ENCODE results near the gene OR8G5.

DNA sequence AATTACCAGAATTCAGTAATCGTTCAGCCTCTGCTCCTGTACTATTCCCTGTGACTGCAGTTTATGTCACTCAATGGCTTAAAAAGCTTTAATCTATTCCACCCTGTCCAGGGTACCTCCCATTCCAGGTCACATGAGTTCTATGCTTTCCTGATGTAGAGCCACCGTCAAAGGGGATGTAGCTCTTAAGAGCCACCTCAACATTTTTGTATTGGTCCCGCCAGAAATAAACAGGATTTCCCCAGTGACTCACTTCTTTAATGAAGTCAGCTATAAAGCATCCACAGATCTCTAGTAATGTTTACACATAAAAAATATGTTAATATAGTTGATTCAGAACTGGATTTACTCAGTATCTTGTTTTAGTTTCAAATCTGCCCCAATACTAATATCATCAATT is 58.9 kb downstream of the OR8G5 start:
- TF ChIP-seq, protein P1, sequence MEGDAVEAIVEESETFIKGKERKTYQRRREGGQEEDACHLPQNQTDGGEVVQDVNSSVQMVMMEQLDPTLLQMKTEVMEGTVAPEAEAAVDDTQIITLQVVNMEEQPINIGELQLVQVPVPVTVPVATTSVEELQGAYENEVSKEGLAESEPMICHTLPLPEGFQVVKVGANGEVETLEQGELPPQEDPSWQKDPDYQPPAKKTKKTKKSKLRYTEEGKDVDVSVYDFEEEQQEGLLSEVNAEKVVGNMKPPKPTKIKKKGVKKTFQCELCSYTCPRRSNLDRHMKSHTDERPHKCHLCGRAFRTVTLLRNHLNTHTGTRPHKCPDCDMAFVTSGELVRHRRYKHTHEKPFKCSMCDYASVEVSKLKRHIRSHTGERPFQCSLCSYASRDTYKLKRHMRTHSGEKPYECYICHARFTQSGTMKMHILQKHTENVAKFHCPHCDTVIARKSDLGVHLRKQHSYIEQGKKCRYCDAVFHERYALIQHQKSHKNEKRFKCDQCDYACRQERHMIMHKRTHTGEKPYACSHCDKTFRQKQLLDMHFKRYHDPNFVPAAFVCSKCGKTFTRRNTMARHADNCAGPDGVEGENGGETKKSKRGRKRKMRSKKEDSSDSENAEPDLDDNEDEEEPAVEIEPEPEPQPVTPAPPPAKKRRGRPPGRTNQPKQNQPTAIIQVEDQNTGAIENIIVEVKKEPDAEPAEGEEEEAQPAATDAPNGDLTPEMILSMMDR (IDR thresholded peaks at IDR 0.05): no peak
- TF ChIP-seq FOXJ3 (CRISPR knock-in tag; IDR thresholded peaks at IDR 0.05; ENCODE audit: borderline replicate concordance): no peak
- no peak for TF ChIP-seq SP1 (CRISPR knock-in tag; conservative IDR thresholded peaks at IDR 0.05)
- TF ChIP-seq, protein P2, sequence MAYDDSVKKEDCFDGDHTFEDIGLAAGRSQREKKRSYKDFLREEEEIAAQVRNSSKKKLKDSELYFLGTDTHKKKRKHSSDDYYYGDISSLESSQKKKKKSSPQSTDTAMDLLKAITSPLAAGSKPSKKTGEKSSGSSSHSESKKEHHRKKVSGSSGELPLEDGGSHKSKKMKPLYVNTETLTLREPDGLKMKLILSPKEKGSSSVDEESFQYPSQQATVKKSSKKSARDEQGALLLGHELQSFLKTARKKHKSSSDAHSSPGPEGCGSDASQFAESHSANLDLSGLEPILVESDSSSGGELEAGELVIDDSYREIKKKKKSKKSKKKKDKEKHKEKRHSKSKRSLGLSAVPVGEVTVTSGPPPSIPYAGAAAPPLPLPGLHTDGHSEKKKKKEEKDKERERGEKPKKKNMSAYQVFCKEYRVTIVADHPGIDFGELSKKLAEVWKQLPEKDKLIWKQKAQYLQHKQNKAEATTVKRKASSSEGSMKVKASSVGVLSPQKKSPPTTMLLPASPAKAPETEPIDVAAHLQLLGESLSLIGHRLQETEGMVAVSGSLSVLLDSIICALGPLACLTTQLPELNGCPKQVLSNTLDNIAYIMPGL (CRISPR knock-in tag; IDR thresholded peaks at IDR 0.05): no peak
- no peak for TF ChIP-seq ZBTB21 (CRISPR knock-in tag; IDR thresholded peaks at IDR 0.05; ENCODE audit: borderline replicate concordance)
- TF ChIP-seq, protein P3, sequence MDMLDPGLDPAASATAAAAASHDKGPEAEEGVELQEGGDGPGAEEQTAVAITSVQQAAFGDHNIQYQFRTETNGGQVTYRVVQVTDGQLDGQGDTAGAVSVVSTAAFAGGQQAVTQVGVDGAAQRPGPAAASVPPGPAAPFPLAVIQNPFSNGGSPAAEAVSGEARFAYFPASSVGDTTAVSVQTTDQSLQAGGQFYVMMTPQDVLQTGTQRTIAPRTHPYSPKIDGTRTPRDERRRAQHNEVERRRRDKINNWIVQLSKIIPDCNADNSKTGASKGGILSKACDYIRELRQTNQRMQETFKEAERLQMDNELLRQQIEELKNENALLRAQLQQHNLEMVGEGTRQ (CRISPR knock-in tag; IDR thresholded peaks at IDR 0.05): no peak

Data from WTC11 (cell line).